H1 (cell line): ENCODE results near the gene DEPDC1. TPM values are rescaled to one million over a fixed set of nuclear protein-coding genes. Genes with fewer than 3 reads are reported as not detected.

ENCODE experiments used
- CTCF ChIA-PET: fragments of 300-600 bp; sonication (Branson Sonifier 250); formaldehyde crosslinking; loops from one replicate; lab custom pipeline; 2021; ENCODE audit not compliant: partially characterized antibody; lab: Charles Lee
- POLR2A ChIA-PET: fragments of 300-600 bp; sonication (Branson Sonifier 250); formaldehyde crosslinking; loops from one replicate; lab custom pipeline; 2021; ENCODE audit warnings: inconsistent platforms; ENCODE audit not compliant: partially characterized antibody; lab: Charles Lee
- DNase-seq, 2 experiments: peaks; one replicate each; pipeline versions ENCODE4 v3.0.0 to v3.0.0-alpha.2; 2010 to 2022; ENCODE audit warnings: low spot score in 2 of 2, low read depth in 1 of 2, mixed read lengths in 1 of 2
- FAIRE-seq: peaks from 2 replicates; lab custom pipeline; 2011; peaks lifted over from hg19 to GRCh38; lab: Jason Lieb, UNC
- H2AFZ ChIP-seq: 2 replicates; pipeline ENCODE4 v1.8.1; 2012; ENCODE audit warnings: low read length, inconsistent platforms
- H2AK5ac ChIP-seq: 2 replicates; pipeline ENCODE4 v1.6.1; 2013; ENCODE audit warnings: low read depth, low read length
- H2BK120ac ChIP-seq: replicated peaks from 2 replicates; pipeline ENCODE3; 2013; ENCODE audit warnings: low read depth, low read length, inconsistent platforms
- H2BK12ac ChIP-seq: 2 replicates; pipeline ENCODE4 v1.6.1; 2013; ENCODE audit warnings: low read depth, low read length
- H2BK15ac ChIP-seq: 2 replicates; pipeline ENCODE4 v1.6.1; 2013; ENCODE audit warnings: low read length
- H2BK20ac ChIP-seq: 2 replicates; pipeline ENCODE4 v1.6.1; 2013; ENCODE audit warnings: low read length
- H2BK5ac ChIP-seq: 2 replicates; pipeline ENCODE4 v1.6.1; 2013; ENCODE audit warnings: low read depth, low read length
- H3K14ac ChIP-seq: 2 replicates; pipeline ENCODE4 v1.6.1; 2013; ENCODE audit warnings: inconsistent platforms; ENCODE audit not compliant: insufficient read length
- H3K18ac ChIP-seq: 2 replicates; pipeline ENCODE4 v1.6.1; 2013; ENCODE audit warnings: low read length; ENCODE audit errors: extremely low read depth
- H3K23ac ChIP-seq: 2 replicates; pipeline ENCODE4 v1.6.1; 2013; ENCODE audit warnings: inconsistent platforms; ENCODE audit not compliant: insufficient read length
- H3K23me2 ChIP-seq: 2 replicates; pipeline ENCODE4 v1.6.1; 2013; ENCODE audit warnings: low read depth, low read length
- H3K27ac ChIP-seq: 2 replicates; pipeline ENCODE4 v1.6.1; 2011; ENCODE audit warnings: low read depth, low read length, inconsistent platforms
- H3K27me3 ChIP-seq, 4 experiments: replicated peaks in 1 of 4; 1 replicate in 1 of 4; 2 replicates in 3 of 4; pipeline versions ENCODE4 v1.6.1 to v1.8.1; 2011 to 2013; ENCODE audit warnings: low read length in 3 of 4, mild to moderate bottlenecking in 3 of 4, inconsistent platforms in 2 of 4, mixed read lengths in 2 of 4, moderate library complexity in 1 of 4; ENCODE audit not compliant: control insufficient read depth in 3 of 4, insufficient read depth in 3 of 4; ENCODE audit errors: extremely low read depth in 1 of 4
- H3K36me3 ChIP-seq, 4 experiments: 2 replicates each; pipeline versions ENCODE4 v1.6.1 to v1.8.1; 2011 to 2013; ENCODE audit warnings: mild to moderate bottlenecking in 4 of 4, low read length in 3 of 4, moderate library complexity in 2 of 4, control low read depth in 1 of 4, inconsistent platforms in 1 of 4; ENCODE audit not compliant: insufficient read depth in 4 of 4, control insufficient read depth in 2 of 4
- H3K4ac ChIP-seq: replicated peaks from 2 replicates; pipeline ENCODE3; 2013; ENCODE audit warnings: low read length, low read depth, mixed read lengths, inconsistent platforms; ENCODE audit not compliant: insufficient read length
- H3K4me1 ChIP-seq, 4 experiments: replicated peaks in 1 of 4; 1 replicate in 1 of 4; 2 replicates in 3 of 4; pipeline versions ENCODE4 v1.6.1 to v1.8.1; 2011 to 2013; ENCODE audit warnings: low read length in 3 of 4, inconsistent platforms in 2 of 4, mixed read lengths in 1 of 4; ENCODE audit not compliant: insufficient read depth in 4 of 4, control insufficient read depth in 3 of 4
- H3K4me2 ChIP-seq, 2 experiments: 2 replicates each; pipeline versions ENCODE4 v1.6.1 to v1.8.1; 2011 to 2013; ENCODE audit warnings: low read depth in 2 of 2, low read length in 2 of 2, control low read depth in 1 of 2, inconsistent platforms in 1 of 2, mild to moderate bottlenecking in 1 of 2; ENCODE audit not compliant: insufficient read depth in 1 of 2
- H3K4me3 ChIP-seq, 4 experiments: fragments of 200-600, 300-600 bp in 1 of 4; sonication (generic), shearing (Covaris generic), sonication (Bioruptor Twin) in 1 of 4; 2 replicates each; pipeline versions ENCODE4 v1.5.1 to v1.8.1; 2011 to 2016; ENCODE audit warnings: low read length in 4 of 4, low read depth in 3 of 4, control low read depth in 2 of 4, inconsistent platforms in 2 of 4, mild to moderate bottlenecking in 2 of 4, mixed read lengths in 1 of 4, moderate library complexity in 1 of 4; ENCODE audit not compliant: insufficient read depth in 2 of 4; ENCODE audit errors: extremely low read depth in 1 of 4
- H3K56ac ChIP-seq: replicated peaks from 2 replicates; pipeline ENCODE3; 2013; ENCODE audit warnings: low read depth, mild to moderate bottlenecking, mixed read lengths, low read length, inconsistent platforms; ENCODE audit not compliant: insufficient read length
- H3K79me1 ChIP-seq: 2 replicates; pipeline ENCODE4 v1.6.1; 2013; ENCODE audit warnings: low read depth, low read length, control low read depth
- H3K79me2 ChIP-seq, 2 experiments: 2 replicates each; pipeline versions ENCODE4 v1.6.1 to v1.8.1; 2012 to 2013; ENCODE audit warnings: low read length in 2 of 2, mild to moderate bottlenecking in 2 of 2, inconsistent platforms in 1 of 2; ENCODE audit not compliant: insufficient read depth in 2 of 2, control insufficient read depth in 1 of 2
- H3K9ac ChIP-seq, 4 experiments: replicated peaks in 1 of 4; 1 replicate in 1 of 4; 2 replicates in 3 of 4; pipeline versions ENCODE4 v1.6.1 to v1.8.1; 2011 to 2013; ENCODE audit warnings: low read depth in 3 of 4, low read length in 3 of 4, control low read depth in 2 of 4, mild to moderate bottlenecking in 2 of 4, moderate library complexity in 2 of 4, inconsistent platforms in 1 of 4; ENCODE audit errors: extremely low read depth in 1 of 4
- H3K9me3 ChIP-seq, 2 experiments: 2 replicates each; pipeline versions ENCODE4 v1.6.1 to v1.8.1; 2012 to 2013; ENCODE audit warnings: mild to moderate bottlenecking in 2 of 2, moderate library complexity in 2 of 2, control low read depth in 1 of 2, inconsistent platforms in 1 of 2, low read depth in 1 of 2, low read length in 1 of 2, mixed read lengths in 1 of 2; ENCODE audit not compliant: insufficient read depth in 2 of 2
- H4K20me1 ChIP-seq, 2 experiments: replicated peaks in 1 of 2; 2 replicates each; pipeline versions ENCODE3 to v1.8.1; 2011 to 2013; ENCODE audit warnings: inconsistent platforms in 2 of 2, low read length in 2 of 2, mild to moderate bottlenecking in 1 of 2; ENCODE audit not compliant: insufficient read depth in 2 of 2, control insufficient read depth in 1 of 2
- H4K5ac ChIP-seq: 2 replicates; pipeline ENCODE4 v1.6.1; 2013; ENCODE audit warnings: low read length, low read depth, mixed read lengths, inconsistent platforms; ENCODE audit not compliant: insufficient read length
- H4K8ac ChIP-seq: 2 replicates; pipeline ENCODE4 v1.8.0; 2013; ENCODE audit warnings: mild to moderate bottlenecking, moderate library complexity, low read length, inconsistent platforms; ENCODE audit not compliant: insufficient read depth; ENCODE audit errors: extremely low read depth
- H4K91ac ChIP-seq: replicated peaks from 2 replicates; pipeline ENCODE3; 2013; ENCODE audit warnings: low read length, mixed read lengths, inconsistent platforms; ENCODE audit not compliant: insufficient read length
- MAX ChIP-seq: IDR thresholded peaks from 2 replicates; pipeline ENCODE4 v1.6.1; 2012; ENCODE audit warnings: inconsistent platforms
- RBBP5 ChIP-seq: IDR thresholded peaks from 2 replicates; pipeline ENCODE4 v1.7.1; 2012; ENCODE audit warnings: low read depth, mild to moderate bottlenecking, inconsistent platforms, low read length, moderate library complexity, borderline replicate concordance
- TBP ChIP-seq: IDR thresholded peaks from 2 replicates; pipeline ENCODE4 v1.6.1; 2011; ENCODE audit warnings: low read depth, low read length, improper control_type of control experiment
- WGBS, 2 experiments: shearing (Covaris generic) in 1 of 2; methylation state at CpG; one replicate each; pipeline versions ENCODE4 v1.1.6 to v1.1.7; 2013 to 2015; ENCODE audit warnings: low lambda C conversion rate in 2 of 2, mixed read lengths in 2 of 2, inconsistent platforms in 1 of 2, low coverage in 1 of 2, missing lambda C conversion rate in 1 of 2; ENCODE audit not compliant: insufficient replicate concordance in 2 of 2, insufficient coverage in 1 of 2, insufficient read length in 1 of 2; ENCODE audit errors: extremely low coverage in 1 of 2, missing lambda C conversion rate in 1 of 2; 5-methylcytosine and 5-hydroxymethylcytosine counted together
- polyA plus RNA-seq, 7 experiments: library from polyadenylated mRNA; depleted of rRNA in 3 of 7; stranded (reverse) in 5 of 7; unstranded in 2 of 7; fragments of >200 nt in 5 of 7; fragments of 200-250 nt in 2 of 7; gene quantifications; 1 replicate in 5 of 7; 2 replicates in 1 of 7; 4 replicates in 1 of 7; pipeline versions ENCODE4 v1.2.1 to v1.2.3, GENCODE V29; 2011 to 2013; ENCODE audit warnings: missing spikeins in 2 of 7, mixed read lengths in 2 of 7
- total RNA-seq: library from RNA; stranded (reverse); fragmentation: NEBNext Ultra II Directional; extraction: Animal tissue kit (Norgen Biotek cat#: 25700); gene quantifications from 2 replicates; pipeline ENCODE4 v1.2.1, GENCODE V29; 2021

The DEPDC1 gene
- total and polyA plus RNA-seq, 2 of the 8 experiments (the other 6 are each of a cell fraction or from before 2014, with no cell fraction given) = 5.5 to 46.5 TPM

GRCh38 chr1:68429233-68429808 lies 67.6 kb downstream of the DEPDC1 start:
- Histone ChIP-seq H3K27ac (no peak overlapping the region), H4K20me1 (no peaks in the 10 kb centered on the region), H4K91ac (no peak overlapping the region), H3K14ac (no peak overlapping the region), H3K79me2 (no peaks in the 10 kb centered on the region), H2BK5ac (no peak overlapping the region), H3K4me1 (no peaks in the 10 kb centered on the region), H2BK20ac (no peak overlapping the region), H3K56ac (no peak overlapping the region), H3K27me3 (no peaks in the 10 kb centered on the region), H2BK12ac (no peak overlapping the region), H3K23me2 (no peaks in the 10 kb centered on the region; the same call in 1 of the 2 replicates), H2AFZ (no peak overlapping the region), H3K4ac (no peak overlapping the region), H3K36me3 (no peaks in the 10 kb centered on the region), H3K9me3 (no peaks in the 10 kb centered on the region), H4K5ac (no peak overlapping the region), H3K9ac (no peak overlapping the region), H2AK5ac (no peak overlapping the region), H3K4me2 (no peak overlapping the region), H3K23ac (no peak overlapping the region), H3K4me3 (no peak overlapping the region), H2BK15ac (no peak overlapping the region), H4K8ac (no peak overlapping the region), H3K79me1 (no peaks in the 10 kb centered on the region), H3K18ac (no peak overlapping the region), H2BK120ac (no peak overlapping the region)
- DNase-seq (no peak), FAIRE-seq (no peak)
- WGBS, 2 experiments = 87% methylated on average over 4 of the region's 4 CpGs; no CpG with 5 or more reads in 1 of the 2 experiments
- ChIA-PET POLR2A (no interaction called here), CTCF (interaction anchor here (0.8 to 2.2 kb wide), 4 partner anchors 13 to 19 kb away, joined by 3 to 12 read pairs (median 5); no protein-coding TSS in a partner anchor)
- TF ChIP-seq RBBP5 (no peak), MAX (no peak), TBP (no peak)
